GM21528 (cell line): Measurements from ENCODE around the gene ANHX.
"Not testable (repeated sequence)": the region's sequence is repeated elsewhere in the genome, so short reads cannot be mapped to it uniquely, and the experiment has no call there.

Experiments
- ATAC-seq: cut with Tn5 transposase; IDR thresholded peaks from one replicate; pipeline ENCODE4 v1.9.1; 2021; ENCODE audit warnings: mild to moderate bottlenecking, moderate library complexity; ENCODE audit not compliant: unreplicated experiment, low FRiP score

The ANHX gene

GRCh38 chr12:133235401-133236112, at the start of gene ANHX:
ANHX (minus strand) TSS chr12:133235877; CDS start chr12:133234356, 1,521 bp downstream.
- no peak for ATAC-seq

GRCh38 chr12:133264668-133265067, 29.0 kb upstream of the ANHX start:
- not testable (repeated sequence) for ATAC-seq

DNA sequence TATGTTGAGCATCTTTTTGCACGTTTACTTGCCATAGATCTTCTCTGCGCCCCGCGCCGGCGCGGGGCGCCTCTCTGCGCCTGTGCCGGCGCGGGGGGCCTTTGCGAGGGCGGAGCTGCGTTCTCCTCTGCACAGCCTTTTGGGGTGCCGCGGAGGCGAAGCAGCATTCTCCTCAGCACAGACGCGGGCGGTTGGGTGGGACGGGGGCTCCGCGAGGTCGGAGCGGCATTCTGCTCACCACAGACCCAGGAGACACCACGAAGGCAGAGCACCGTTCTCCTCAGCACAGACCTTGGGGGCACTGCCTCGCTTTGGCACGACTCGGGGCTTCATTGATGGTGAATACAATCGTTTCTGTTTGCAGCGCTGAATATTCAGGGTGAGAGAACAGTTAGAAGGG, 28.5 kb upstream of the ANHX start:
- no peak for ATAC-seq

DNA sequence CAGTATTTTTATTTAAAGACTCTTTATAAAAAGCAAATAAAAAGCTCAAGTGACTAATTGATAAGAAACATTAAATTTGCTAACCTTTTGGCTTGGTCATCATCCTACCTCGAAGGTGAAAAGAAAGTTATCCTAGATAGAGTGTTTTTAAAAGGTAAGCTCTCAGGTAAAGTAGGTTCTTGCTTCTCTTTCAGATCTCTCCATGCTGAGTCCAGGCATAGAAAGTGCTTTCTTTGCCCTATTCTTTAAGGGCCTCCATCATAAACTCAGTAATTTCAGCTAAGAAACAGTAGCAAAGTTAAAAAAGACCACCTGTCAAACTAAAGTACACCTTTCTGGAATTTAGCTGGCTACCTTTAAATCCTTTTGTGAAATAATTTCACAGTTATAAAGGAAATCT, 20.6 kb upstream of the ANHX start:
- ATAC-seq = no peak

DNA sequence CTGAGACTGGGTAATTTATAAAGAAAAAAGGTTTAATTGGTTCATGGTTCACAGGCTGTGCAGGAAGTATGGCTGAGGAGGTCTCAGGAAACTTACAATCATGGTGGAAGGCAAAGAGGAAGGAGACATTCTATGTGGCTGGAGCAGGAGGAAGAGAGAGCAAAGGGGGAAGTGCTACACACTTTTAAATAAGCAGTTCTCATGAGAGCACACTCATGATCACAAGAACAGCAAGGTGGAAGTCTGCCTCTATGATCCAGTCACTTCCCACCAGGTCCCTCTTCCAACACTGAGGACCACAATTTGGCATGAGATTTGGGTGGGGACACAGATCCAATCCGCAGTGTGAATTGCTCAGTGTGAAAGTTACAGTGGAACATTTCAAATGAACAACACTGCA, 20.2 kb upstream of the ANHX start:
- not testable (repeated sequence) for ATAC-seq

DNA sequence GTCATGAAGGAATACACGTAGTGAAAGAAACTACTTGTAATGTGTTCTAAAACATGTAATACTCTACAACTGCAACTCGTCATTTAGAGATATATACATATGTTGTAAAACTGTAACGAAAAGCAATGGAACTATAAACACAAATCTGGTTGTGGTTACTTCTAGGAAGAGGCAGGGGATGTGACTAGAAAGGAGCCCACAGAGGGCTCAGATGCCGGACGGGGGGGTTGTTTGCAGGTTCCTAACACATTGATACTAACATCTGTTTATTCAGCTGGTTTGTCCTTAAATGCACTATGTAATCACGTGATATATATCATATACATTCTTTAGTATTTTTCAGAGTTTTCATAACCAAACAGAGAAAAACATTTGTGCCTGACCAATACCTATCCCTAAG, 16.1 kb upstream of the ANHX start:
- ATAC-seq = no peak

GRCh38 chr12:133236556-133236955, 879 bp upstream of the ANHX start:
- no peak for ATAC-seq

DNA sequence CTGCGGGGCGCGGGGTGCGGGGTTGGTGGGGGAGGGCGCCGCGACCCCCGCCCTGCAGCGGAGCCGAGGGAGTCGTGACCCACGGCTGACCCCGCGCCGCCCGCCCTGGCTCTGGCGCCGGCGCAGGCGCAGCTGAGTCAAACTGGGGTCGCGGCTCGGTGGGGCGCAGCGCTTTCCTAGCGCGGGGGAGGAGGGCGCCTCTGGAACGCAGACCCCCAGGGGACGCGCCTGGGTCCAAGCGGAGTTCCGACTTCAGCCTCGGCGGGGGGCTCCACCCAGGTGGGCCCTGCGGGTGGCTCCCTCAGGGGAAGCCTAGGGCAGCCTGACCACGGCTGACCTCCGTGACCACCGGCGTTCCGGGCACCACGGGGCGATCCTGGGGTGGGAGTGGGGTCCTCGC, 467 bp upstream of the ANHX start:
- ATAC-seq = no peak

DNA sequence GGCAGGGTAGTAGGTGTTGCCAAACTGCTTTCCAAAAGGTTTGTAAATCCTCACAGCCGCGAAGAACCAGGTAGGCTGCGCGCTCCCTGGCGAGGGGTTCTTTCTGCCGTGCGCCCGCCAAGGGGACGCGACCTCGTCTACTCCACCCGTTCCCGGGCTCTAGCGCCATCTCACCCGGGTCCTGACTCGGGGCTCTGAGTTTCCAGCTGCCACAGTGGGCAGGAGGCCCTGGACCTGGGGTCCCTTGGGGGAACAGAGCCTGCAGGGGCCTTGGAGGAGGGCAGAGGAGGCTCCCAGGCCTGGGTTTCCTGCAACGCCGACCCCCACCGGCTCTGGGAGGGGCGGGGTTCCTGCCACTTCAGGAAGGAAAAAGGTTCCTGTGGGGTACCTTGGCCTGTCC, 706 bp downstream of the ANHX start:
- ATAC-seq = no peak

DNA sequence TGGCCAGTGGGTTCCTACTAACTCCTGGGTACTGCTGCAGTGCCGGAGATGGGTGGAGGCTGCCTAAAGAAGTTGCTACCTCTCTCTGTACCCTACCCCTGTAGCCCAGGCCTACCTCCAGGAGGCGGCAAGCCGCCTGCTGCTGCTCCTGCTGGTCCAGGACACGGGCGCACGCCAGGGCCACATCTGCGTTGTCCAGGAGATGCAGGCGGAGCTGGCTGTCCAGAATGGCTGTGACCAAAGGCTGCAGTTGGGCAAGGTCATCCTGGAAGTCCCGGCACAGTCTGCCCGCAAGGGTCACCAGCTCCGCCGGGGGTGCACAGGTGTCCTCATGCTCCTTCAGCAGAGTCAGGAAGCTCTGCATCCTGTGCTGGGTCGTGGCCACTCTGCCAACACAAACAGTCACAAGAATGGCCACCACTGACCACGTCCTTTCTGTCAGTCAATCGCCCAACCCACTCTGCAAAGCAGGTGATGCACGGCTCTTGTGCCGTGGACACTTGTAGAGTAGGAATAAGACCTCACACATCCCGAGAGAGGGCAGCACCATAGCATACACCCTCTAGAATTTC, 1.6 kb downstream of the ANHX start:
- ATAC-seq = no peak

- ATAC-seq = no peak
Measured at GRCh38 chr12:133233006-133233405, 2.7 kb downstream of the ANHX start.

GRCh38 chr12:133231001-133231400, 4.7 kb downstream of the ANHX start:
- ATAC-seq = no peak

- ATAC-seq = no peak
Measured at GRCh38 chr12:133227281-133227852, 8.3 kb downstream of the ANHX start.

- ATAC-seq = no peak
Measured at GRCh38 chr12:133226690-133227089, 9.0 kb downstream of the ANHX start.

- ATAC-seq = no peak
Measured at GRCh38 chr12:133225527-133225926, 10.2 kb downstream of the ANHX start.

- ATAC-seq = no peak
Measured at GRCh38 chr12:133222211-133222610, 13.5 kb downstream of the ANHX start.

DNA sequence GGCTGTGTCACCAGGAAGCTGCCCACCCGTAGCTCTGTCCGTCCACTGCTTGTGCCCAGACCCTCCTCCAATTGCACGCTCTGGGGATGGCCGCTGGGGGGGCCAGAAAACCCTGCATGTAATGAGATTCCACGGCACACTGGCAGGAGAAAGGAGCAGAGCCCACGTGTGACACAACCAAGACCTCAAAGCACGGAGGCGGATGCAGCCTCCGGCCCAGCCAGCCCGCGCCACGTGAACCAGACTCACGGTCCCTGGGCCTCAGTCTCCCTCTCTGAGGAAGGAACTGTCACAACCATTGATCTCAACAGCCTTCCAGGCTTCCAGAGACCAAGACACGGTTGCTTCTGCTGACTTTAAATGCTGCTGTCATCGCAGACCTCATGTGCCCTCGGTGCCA, 14.4 kb downstream of the ANHX start:
- ATAC-seq = no peak

GRCh38 chr12:133220521-133220920, 15.2 kb downstream of the ANHX start:
- no peak for ATAC-seq

DNA sequence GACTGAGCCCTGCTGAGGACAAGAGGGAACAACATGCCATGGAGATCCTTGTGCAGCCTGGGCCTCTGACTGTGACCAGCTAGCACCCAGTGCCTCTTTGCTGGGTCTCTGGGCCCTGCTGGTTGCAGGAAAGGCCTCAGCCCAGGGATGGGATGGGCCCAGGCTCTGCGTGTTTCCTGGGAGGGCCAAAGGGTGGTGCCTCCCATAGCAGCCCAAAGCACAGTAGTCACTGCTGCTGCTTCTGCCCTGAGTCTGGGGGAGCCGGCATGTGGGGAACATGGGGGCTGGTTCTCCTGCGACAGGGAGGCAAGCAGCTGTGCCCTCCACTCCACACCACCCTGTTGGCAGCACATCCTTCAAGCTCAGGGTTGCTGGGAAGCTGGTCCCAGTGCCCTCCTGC, 18.5 kb downstream of the ANHX start:
- ATAC-seq = no peak

- ATAC-seq = no peak
Measured at GRCh38 chr12:133215724-133216123, 20.0 kb downstream of the ANHX start.

DNA sequence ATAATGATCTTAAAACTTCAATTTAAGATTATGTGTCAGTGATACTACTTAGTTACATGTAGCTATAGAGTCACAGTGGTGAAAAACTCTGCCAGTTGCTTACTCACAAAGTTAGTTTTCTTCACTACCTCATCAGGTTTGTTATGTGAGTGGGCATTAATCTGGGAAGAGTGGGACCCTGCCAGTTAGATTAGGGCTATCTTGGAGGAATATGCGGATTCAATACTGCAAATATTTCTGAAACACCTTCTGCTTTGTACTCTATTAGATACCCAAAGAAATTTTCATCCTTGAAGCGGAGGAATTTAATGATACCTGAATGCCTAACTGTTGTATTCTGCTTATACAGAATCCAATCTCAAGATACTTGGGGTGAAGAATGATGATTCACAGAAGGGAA, 29.3 kb downstream of the ANHX start:
- ATAC-seq = no peak

DNA sequence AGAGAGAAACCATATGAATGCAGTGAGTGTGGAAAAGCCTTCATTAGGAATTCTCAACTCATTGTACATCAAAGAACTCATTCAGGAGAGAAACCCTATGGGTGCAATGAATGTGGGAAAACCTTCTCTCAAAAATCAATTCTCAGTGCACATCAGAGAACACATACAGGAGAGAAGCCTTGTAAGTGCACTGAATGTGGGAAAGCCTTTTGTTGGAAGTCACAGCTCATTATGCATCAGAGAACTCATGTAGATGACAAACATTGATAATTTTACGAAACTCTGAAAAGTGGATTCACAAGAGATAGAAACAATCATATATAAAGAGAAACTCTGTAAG, 31.4 kb downstream of the ANHX start:
- ATAC-seq = no peak
